ENCODE results near the gene TPD52L1. TPM values are rescaled to one million over a fixed set of nuclear protein-coding genes. Genes with fewer than 3 reads are reported as not detected.

Gene TPD52L1
- total RNA-seq, 1 experiment from 2014 or later = 16.8 TPM

GRCh38 chr6:125175466-125176048 lies 22.0 kb downstream of the TPD52L1 start:
- no peak for DNase-seq (ENCODE audit: low read depth)

DNA sequence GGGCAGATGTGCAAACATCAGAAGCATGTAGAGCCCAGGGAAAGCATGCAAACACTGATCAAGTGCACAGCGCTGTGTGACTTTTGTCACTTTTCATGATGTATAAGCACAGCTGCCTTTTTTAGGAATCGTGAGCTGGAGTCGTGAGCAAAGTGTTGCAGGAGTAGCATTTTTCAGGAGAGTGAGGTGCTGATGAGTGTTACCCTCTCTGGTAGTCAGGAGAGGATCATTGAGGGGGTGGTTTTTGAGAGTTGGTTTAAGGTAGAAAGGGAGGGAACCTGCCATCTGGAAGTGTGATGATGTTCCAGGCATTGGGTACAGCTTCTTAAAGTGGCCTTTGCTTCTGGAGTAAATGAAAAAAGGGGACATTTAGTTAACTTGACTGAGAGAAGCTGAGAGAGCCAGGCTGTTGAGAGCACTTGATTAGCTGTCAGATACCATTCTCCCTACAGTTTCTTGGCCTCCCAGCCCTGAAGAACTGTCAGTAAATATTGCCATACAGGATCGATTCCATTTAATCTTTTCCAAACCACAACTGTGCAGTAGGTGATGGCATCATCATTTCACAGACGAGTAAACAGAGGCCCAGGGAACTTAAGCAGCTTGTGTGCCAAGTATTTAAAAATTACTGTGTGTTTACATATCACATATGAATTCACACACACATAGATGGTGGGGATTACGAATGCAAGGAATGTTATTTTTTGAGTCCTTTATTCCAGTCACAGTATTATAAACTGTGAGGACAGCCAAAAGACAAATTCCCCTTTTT lies 28.9 kb downstream of the TPD52L1 start:
- no peak for DNase-seq (ENCODE audit: low read depth)

GRCh38 chr6:125183391-125183790 lies 29.8 kb downstream of the TPD52L1 start:
- peak; percentile 27 for DNase-seq (ENCODE audit: low read depth)

DNA sequence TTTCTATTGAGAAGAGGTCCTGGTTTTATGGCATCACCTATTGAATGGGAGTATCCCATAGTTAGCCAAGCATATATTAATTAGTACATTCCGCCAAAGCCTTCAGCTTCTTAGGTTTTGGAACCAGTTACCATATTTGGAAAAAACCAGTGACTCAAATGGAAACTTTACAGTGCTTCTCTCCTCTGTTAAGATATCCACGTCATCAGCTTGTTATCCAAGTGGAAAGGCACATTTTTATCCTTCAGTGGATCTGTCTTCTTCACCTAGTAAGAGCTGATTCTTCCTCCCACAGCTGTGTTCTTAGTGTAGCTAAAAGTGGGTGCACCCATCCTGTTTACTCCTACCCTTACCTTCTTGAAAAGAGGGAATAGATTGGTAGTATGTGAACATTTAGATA lies 34.5 kb downstream of the TPD52L1 start:
- DNase-seq (ENCODE audit: low read depth) = peak; percentile 95

DNA sequence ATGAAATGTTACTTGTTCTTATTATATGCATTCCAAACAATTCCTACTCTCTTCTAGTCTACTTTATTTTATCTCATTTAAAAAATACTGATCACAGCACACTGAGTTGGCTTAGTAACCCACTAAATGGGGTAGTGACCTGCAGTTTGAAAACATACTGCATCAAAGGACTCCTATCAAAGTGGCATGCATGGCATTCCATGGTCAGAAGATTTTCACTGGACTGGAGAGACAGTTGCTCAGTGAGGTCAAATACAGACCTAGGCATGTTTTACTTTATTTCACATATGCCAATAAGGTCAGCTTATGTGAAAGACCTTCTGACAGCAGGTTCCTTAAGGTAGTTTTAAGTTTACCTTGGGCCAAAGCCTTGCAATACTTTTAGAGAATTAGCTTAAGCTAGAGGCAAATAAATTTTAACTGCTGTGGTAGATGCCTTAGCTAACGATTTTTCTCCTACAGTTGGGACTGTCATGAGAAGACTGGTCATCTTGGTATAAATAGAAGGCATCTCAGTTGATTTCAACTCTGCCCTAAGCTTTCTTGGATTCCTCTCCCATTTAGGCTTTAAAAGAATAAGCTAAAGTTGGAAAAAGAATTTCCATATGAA lies 35.1 kb downstream of the TPD52L1 start:
- DNase-seq (ENCODE audit: low read depth) = no peak

DNA sequence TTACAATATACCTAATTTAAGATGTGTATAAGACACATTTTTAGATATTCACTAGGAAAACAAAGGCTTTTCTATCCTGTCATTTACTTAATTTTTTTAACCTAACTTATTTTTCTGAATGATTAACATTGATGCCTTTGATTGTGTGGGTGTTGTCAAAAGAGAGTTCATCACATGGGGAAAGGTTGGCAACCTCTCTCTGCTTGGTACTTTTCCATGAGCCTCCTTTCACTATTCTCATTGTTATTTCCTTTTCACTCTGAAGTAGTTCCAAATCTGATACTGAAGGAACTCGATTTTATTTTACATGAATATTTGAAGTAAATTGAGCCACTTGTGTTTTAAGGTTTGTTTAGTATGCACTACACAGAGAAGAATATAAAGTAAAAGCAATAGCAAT lies 35.9 kb downstream of the TPD52L1 start:
- no peak for DNase-seq (ENCODE audit: low read depth)

GRCh38 chr6:125190667-125191066 lies 37.1 kb downstream of the TPD52L1 start:
- DNase-seq (ENCODE audit: low read depth) = no peak

DNA sequence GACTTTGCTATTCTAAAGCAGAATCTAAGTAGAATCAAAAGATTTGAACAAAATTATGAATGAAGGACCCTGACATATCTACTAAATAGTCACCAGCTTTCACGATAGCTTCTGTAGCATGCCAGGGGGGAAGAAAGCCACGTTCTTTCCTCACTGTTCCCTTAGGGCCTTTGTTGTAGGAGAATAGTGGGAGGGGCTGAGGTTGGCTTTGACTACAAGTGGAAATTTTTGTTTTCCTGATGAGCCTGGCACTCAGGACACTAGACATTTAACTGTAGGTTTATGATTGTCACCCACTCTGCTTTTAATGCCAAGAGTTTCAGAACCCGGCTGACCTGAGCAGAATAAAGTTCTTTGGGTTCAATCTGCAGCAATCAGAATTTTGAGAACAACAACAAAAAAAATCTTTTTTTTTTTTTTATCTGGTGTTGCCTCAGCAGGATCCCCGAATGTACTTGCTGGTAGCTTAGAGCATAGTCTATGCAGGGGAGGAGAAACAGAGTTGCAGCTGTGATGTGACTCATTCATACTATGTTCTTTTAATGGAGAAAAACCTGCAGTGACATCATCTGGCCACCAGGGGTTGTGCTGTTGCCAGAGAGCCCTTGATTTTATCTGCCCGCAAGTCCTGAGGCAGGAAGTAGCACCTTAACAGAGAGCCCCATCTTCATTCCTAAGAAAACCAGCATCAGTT lies 38.5 kb downstream of the TPD52L1 start:
- DNase-seq (ENCODE audit: low read depth) = peak; percentile 89

- DNase-seq (ENCODE audit: low read depth) = no peak
These were observed 39.0 kb downstream of the TPD52L1 start for GRCh38 chr6:125192610-125192930.

GRCh38 chr6:125193208-125193607 lies 39.6 kb downstream of the TPD52L1 start:
- peak; percentile 36 for DNase-seq (ENCODE audit: low read depth)

DNA sequence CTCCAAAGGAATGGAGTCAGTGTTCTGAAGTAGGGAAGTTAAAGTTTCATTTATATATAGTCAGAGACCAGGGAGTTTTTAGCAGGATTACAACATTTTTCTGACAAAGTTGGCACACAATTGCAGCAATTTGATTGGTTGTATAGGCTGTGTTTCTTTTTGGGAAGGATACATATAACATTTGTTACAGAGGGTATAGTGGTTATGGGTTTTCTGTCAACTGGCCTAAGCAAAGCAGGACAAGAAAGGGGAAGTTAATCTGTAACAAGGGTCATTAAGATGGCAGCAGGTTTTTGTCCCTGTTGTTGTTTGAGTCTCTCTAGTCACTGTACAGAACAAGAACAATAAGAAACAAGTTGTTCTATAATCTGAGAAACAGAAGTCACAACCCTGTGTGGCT lies 41.4 kb downstream of the TPD52L1 start:
- DNase-seq (ENCODE audit: low read depth) = no peak

DNA sequence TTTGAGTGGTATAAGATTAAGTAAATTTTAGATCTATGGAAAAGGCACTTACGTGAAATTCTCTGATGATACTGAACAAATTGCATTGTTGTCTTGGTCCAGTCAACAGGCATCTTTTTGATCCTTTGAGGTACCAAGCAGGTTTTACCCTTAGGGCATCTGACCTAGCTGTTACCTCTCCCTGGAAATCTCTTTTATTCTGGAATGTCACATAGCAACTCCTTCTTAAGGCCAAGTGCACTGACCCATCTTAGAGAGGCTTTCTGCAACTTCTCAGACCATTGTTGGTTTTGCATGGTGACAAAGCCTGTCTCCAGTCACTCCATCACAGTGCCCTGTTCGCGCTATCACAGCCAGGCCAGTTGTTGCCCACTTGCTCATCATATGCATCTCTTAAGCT lies 42.0 kb downstream of the TPD52L1 start:
- no peak for DNase-seq (ENCODE audit: low read depth)

DNA sequence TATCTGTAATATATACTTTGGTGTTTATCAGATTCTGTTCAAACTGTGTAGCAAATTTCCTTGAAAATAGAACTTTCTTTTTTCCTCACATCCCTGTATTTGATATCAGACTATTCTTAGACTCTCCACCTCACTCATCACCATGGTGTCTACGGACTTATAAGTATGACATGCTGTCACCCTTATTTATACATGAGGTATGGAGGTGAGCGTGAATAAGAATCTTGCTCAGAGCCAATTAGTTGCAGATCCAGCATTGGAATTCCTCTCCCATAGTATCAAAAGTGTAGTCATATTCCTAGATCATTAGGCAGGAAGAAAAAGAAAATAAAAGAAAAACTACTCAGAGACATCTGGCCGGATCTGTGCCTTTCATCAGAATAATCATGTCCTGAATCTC lies 43.0 kb downstream of the TPD52L1 start:
- DNase-seq (ENCODE audit: low read depth) = no peak

- peak; percentile 66 for DNase-seq (ENCODE audit: low read depth)
These were observed 44.3 kb downstream of the TPD52L1 start for GRCh38 chr6:125197795-125198269.

DNA sequence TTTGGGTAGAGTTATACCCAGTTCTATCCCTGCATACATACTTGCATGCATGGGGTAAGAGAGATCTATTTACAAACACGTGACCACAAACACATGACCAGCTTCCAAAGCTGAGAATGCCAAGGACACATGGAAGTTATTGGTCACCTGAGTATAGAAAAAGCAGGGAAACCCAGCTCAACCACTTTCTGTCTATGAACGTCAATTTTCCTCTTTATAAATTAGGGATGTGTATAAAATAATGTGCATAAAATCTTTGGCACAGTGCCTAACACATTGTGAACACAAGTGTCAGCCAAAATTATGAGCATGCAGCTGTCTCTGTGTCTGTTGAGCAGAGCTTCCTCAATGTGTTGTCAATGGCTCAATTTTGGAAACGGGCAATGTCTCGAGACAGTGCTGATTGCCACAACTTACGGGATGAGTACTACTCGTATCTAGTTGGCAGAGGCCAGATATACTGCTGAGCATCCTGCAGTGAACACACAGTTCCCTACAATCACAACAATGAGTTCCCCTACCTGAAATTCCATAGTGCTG lies 44.9 kb downstream of the TPD52L1 start:
- no peak for DNase-seq (ENCODE audit: low read depth)

- DNase-seq (ENCODE audit: low read depth) = no peak
These were observed 47.4 kb downstream of the TPD52L1 start for GRCh38 chr6:125200941-125201340.

DNA sequence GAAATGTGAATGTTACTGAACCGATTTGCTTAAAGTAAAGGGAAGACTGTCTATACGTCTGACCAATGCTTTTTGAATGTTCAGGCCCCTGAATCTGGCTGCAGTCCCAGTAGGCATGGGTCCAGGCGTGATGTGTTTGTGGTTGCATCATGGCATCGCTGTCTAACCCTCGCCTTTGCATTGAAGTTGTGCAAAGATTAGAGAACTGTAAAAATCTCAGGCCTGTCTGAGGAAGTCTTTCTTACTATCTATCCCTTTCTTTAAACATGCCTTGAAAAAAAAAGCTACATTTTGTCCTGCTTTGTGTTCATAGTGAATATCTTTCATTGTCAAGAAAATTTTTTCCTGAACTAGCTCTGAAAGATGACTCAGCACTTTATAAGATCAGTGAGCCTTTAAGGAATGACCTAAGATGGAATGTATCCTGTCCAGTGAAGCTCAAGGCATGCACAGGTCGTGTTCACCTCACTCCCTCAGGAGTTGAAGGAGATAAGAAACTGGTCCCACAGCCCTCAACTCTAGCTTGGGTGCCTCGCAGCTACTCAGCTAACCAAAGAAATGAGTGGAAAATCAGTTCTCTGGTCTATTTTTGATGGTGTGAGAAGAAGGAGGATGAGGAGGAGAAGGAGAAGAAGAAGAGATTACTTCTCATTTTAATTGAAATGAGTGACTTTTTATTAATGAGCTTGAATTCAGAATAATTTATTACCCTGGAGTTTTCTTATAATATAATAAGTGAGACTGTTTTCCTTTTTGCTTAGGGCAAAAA lies 48.6 kb downstream of the TPD52L1 start:
- DNase-seq (ENCODE audit: low read depth) = peak; percentile 86

- DNase-seq (ENCODE audit: low read depth) = no peak
These were observed 49.8 kb downstream of the TPD52L1 start for GRCh38 chr6:125203395-125203794.

DNA sequence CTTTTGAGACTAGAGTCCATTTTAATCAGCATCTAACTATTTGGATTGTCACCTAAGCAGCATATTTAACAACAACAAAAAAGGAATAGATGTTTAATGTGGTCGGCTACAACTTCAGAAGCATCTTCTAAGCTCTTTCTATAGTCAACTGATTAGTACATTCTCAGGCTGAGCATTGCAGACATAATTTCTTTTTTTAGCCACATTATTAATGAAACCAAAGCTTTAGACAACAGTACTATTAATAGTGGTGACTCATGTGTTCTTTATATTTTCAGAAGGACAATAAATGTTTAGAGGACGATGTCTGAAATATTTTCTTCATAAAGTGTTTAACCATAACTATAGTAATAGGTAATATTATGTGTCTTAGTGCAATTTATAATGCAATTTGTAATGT lies 52.4 kb downstream of the TPD52L1 start:
- no peak for DNase-seq (ENCODE audit: low read depth)

- DNase-seq (ENCODE audit: low read depth) = no peak
These were observed 52.8 kb downstream of the TPD52L1 start for GRCh38 chr6:125206389-125206788.

DNA sequence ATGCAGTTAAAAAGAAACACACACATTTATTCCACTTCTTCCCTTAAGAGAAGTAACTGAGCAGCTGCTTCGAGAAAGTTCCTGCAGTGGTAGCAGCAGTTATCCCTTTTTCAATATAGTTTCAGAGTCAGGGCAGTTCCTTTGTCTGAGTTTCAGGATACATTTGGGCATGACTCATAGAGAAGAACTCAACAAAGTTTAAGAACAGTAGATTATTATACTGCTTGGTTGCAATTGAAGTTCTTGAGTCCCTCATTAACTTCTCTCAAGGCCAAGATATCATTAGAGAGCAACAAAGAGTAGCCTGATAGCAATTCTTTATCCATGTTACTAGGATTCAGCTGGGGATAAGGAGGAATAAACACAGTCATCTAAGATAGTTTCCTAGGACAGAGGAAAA lies 54.4 kb downstream of the TPD52L1 start:
- DNase-seq (ENCODE audit: low read depth) = no peak

Data from RPMI7951 (cell line).